IPS-18c (cell line): ENCODE data around the gene YDJC.
"Not testable (repeated sequence)": the region's sequence is repeated elsewhere in the genome, so short reads cannot be mapped to it uniquely, and the experiment has no call there.

ENCODE experiments used
- H3K4me3 ChIP-seq: 2 replicates; pipeline ENCODE4 v1.7.0; 2013; ENCODE audit warnings: low read depth, mild to moderate bottlenecking, low read length, moderate library complexity; ENCODE audit not compliant: insufficient read depth
- H3K9me3 ChIP-seq: one replicate; pipeline ENCODE4 v1.6.1; 2013; ENCODE audit warnings: mild to moderate bottlenecking, low read length, moderate library complexity; ENCODE audit not compliant: control insufficient read depth, insufficient read depth

YDJC gene

DNA sequence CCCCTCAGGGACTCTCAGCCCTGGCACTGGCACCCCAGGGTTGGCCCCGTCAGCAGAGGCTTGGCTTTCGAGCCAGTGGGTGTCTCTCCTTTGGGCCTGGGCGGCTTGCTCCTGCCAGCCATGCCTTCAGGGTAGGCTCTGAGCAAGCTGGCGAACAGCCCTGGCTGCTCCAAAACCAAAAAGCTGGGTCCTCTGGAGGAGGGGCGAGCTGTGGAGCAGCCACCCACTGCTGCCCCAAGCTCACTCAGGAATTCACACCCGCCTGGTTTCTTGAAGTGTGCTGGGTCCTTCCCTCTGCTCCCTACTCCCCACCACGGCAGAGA, 6.2 kb downstream of the YDJC start:
- no peak overlapping the region for H3K4me3 ChIP-seq
- peaks cover 2% of the 10 kb centered on the region for H3K9me3 ChIP-seq

DNA sequence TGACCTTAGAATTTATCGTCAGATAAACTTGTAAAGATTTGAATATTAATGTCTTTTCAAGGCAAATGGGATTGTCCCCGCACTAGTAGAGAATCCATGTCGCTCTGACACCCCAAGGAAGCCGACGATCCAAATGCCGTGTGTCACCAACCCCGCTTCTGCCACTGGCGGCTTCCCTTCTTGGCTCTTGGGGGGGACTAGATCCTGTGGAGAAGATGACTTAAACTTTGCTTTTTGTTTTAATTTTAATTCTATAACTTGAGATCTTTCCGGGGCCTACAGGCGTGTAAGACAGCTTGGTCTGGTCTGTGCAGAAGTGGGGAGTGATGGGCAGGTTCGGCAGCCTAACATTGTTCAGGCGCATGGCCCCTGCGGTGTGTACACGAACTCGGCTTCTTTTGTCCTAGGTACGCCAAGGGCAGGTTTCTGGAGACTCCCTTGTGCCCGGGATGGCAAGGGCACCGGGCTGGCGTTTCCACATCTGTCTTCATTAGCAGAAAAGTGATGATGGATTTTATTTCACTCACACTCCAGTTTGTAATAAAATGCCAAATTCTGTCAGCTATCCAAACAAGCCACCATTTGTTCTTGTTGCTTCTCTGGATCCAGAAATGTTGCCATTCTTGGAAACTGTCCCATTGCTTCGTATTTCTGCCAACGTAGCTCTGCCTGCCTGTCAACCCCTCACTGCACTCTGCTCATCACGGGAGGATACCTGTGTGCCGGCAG, 6.7 kb downstream of the YDJC start:
- H3K9me3 ChIP-seq: peaks cover 2% of the 10 kb centered on the region

GRCh38 chr22:21622011-21622918, 7.6 kb downstream of the YDJC start:
- peaks cover 2% of the 10 kb centered on the region for H3K9me3 ChIP-seq
- no peak overlapping the region for H3K4me3 ChIP-seq

More for the DNA sequence above, 6.7 kb downstream of the YDJC start:
- no peak overlapping the region for H3K4me3 ChIP-seq

DNA sequence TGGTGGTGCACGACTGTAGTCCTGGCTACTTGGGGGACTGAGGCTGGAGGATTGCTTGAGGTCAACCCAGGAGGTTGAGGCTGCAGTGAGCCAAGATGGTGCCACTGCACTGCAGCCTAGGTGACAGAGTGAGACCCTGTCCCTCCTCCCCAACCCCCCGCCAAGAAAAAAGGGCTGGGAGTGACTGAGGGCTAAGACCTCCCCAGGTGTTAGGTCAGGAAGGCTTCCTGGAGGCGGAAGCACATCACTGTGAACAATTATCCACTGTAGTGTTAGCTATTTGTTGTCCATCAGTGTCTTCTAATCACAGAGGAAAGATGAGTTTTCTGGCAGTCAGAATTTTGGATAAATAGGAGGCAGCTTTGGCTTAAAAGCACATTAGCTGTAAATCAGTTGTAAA, 8.8 kb downstream of the YDJC start:
- H3K9me3 ChIP-seq: no peaks in the 10 kb centered on the region
- H3K4me3 ChIP-seq: no peak overlapping the region

GRCh38 chr22:21617337-21617736, 12.5 kb downstream of the YDJC start:
- not testable (repeated sequence) for H3K9me3 ChIP-seq, H3K4me3 ChIP-seq

GRCh38 chr22:21615731-21616130, 14.1 kb downstream of the YDJC start:
- no peak overlapping the region for H3K4me3 ChIP-seq
- no peaks in the 10 kb centered on the region for H3K9me3 ChIP-seq

GRCh38 chr22:21613553-21614233, 16.1 kb downstream of the YDJC start:
- no peaks in the 10 kb centered on the region for H3K9me3 ChIP-seq
- no peak overlapping the region for H3K4me3 ChIP-seq

GRCh38 chr22:21612858-21613257, 17.0 kb downstream of the YDJC start:
- Histone ChIP-seq H3K9me3 (no peaks in the 10 kb centered on the region), H3K4me3 (no peak overlapping the region)

GRCh38 chr22:21611210-21611977, 18.4 kb downstream of the YDJC start:
- H3K4me3 ChIP-seq: no peak overlapping the region
- no peaks in the 10 kb centered on the region for H3K9me3 ChIP-seq

GRCh38 chr22:21609556-21610157, 20.2 kb downstream of the YDJC start:
- not testable (repeated sequence) for H3K4me3 ChIP-seq, H3K9me3 ChIP-seq

DNA sequence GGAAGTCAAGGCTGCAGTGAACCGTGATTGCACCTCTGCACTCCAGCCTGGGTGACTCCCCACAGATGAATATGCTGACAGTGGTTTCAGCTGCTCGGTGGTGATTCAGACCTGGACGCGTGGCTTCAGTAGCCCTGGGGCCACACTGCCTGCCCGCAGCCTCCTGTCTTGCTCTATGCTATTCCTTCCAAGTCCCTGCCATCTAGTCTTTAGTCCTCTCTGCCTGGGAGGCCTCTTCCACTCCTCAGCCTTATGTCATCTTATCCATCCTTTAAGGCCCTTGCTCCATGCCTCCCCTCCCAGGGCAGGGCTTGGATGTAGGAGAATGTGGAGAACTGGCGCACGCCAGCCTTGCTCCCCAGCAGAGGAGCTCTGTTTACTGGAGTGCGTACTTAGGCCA, 23.0 kb downstream of the YDJC start:
- no peak overlapping the region for H3K4me3 ChIP-seq

GRCh38 chr22:21605887-21606564, 23.8 kb downstream of the YDJC start:
- H3K4me3 ChIP-seq: no peak overlapping the region
- no peaks in the 10 kb centered on the region for H3K9me3 ChIP-seq

More for the DNA sequence above, 23.0 kb downstream of the YDJC start:
- no peaks in the 10 kb centered on the region for H3K9me3 ChIP-seq

DNA sequence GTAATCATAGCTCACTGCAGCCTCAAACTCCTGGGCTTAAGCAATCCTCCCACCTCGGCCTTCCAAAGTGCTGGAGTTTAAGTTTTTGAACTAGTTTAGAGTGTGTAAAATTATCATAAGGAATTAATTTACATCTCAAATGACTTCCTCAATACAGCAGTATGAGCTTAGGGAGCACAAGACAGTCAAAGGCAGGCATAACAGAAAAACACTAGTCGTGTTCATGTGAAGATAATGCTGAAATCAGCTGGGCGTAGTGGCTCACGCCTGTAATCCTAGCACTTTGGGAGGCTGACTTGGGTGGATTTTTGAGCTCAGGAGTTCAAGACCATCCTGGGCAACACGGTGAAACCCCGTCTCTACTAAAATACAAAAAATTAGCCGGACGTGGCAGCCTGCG, 25.8 kb downstream of the YDJC start:
- Histone ChIP-seq H3K9me3 (no peaks in the 10 kb centered on the region), H3K4me3 (no peak overlapping the region)

DNA sequence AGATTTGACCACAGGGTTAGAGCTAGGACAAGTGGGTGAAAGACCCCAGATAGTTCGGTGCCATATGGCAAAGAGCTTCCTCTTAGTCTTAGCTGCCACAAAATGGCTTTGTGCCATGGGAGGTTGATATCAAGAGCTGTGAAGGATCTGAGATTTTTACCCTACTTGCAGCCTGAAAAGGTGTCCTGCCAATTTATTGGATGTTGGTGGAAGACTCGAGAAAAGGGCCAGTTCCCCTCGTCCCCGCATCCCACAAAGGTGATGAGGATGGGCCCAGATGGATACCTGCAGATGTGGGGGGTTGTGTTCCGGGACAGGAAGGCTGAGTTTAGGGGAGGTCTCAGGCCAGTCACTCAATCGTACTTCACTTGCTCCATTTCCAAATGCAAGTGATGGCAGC, 27.2 kb downstream of the YDJC start:
- H3K9me3 ChIP-seq: no peaks in the 10 kb centered on the region

GRCh38 chr22:21599053-21599893, 30.5 kb downstream of the YDJC start:
- no peaks in the 10 kb centered on the region for H3K9me3 ChIP-seq
- no peak overlapping the region for H3K4me3 ChIP-seq

More for the DNA sequence above, 27.2 kb downstream of the YDJC start:
- no peak overlapping the region for H3K4me3 ChIP-seq

DNA sequence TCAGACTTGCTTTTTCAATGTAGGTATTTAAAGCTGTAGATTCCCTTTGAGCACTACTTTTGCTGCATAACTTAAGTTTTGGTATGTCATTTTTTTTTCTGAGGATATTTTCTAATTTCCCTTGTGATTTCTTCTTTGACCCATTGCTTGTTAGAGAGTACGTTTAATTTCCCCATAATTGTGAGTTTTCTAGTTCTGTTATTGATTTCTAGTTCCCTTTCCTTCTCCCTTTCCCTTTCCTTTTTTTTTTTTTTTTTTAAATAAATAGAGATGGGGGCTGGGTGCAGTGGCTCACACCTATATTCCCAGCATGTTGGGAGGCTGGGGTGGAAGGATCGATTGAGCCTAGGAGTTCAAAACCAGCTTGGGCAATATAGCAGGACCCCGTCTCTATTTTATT, 31.5 kb downstream of the YDJC start:
- no peak overlapping the region for H3K4me3 ChIP-seq
- no peaks in the 10 kb centered on the region for H3K9me3 ChIP-seq
